Astrocyte (in vitro differentiated cells and primary cell): ENCODE measurements around the gene PGRMC1.

Experiments
- EZH2 ChIP-seq: IDR thresholded peaks from 2 replicates; pipeline ENCODE4 v1.6.1; 2012; ENCODE audit warnings: mild to moderate bottlenecking, low read length, inconsistent platforms; ENCODE audit not compliant: insufficient read depth
- TF ChIP-seq, protein P1 (sequence below): IDR thresholded peaks from 2 replicates; pipeline ENCODE4 v1.5.1; 2011; ENCODE audit warnings: low read depth, mild to moderate bottlenecking, inconsistent platforms, low read length, moderate library complexity; ENCODE audit not compliant: insufficient read depth

DNA sequence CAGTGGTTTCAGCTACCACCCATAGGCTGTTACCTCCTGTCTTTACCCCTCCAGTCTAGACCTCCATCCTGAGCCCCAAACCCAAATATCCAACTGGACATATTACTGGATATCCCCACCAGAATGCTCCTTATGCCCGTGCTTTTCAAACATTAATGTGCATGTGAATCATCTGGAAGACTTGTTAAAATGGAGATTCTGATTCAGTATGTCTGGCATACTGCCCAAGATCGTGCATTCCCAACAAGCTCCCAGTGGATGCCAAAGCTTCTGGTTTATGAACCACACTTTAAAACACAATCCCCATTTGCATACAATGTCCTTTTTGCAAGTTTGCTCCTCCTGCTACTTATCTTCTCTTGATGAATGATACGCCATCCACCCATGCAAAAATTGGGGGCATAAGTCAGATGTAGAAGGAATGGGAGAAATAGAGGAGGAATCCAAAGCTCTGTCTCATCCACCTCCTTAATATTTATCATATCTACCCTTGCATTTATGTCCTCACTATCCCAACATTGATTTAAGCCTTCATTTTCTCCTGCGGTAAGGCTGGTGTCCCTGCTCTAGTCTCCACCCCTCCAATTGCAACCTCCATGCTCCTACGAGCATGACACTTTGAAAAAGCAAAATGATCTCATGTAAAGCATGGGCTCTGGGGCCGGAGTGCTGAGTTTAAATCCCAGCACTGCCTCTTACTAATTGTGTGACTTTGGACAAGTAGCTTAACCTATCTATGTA is 7.4 kb upstream of the PGRMC1 start:
- TF ChIP-seq, protein P1, sequence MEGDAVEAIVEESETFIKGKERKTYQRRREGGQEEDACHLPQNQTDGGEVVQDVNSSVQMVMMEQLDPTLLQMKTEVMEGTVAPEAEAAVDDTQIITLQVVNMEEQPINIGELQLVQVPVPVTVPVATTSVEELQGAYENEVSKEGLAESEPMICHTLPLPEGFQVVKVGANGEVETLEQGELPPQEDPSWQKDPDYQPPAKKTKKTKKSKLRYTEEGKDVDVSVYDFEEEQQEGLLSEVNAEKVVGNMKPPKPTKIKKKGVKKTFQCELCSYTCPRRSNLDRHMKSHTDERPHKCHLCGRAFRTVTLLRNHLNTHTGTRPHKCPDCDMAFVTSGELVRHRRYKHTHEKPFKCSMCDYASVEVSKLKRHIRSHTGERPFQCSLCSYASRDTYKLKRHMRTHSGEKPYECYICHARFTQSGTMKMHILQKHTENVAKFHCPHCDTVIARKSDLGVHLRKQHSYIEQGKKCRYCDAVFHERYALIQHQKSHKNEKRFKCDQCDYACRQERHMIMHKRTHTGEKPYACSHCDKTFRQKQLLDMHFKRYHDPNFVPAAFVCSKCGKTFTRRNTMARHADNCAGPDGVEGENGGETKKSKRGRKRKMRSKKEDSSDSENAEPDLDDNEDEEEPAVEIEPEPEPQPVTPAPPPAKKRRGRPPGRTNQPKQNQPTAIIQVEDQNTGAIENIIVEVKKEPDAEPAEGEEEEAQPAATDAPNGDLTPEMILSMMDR = no peak
- no peak for TF ChIP-seq EZH2
